GM23338 (cell line): Measurements from ENCODE around the gene CCT6B.
"Not testable (repeated sequence)": the region's sequence is repeated elsewhere in the genome, so short reads cannot be mapped to it uniquely, and the experiment has no call there.

ENCODE experiments used
- CTCF ChIP-seq, 2 experiments: fragments of 200-600 bp in 1 of 2; sonication (generic) in 1 of 2; conservative IDR thresholded peaks; 2 replicates each; pipeline versions ENCODE4 v1.5.1 to v1.6.1; 2016 to 2017; ENCODE audit warnings: antibody characterized with exemption in 2 of 2, low read depth in 2 of 2, mild to moderate bottlenecking in 2 of 2, moderate library complexity in 1 of 2
- EZH2phosphoT487 ChIP-seq: fragments of 200-600 bp; sonication (generic); IDR thresholded peaks from one replicate; pipeline ENCODE4 v1.8.1; 2018; ENCODE audit warnings: antibody characterized with exemption; ENCODE audit not compliant: unreplicated experiment
- POLR2AphosphoS5 ChIP-seq: IDR thresholded peaks from 2 replicates; pipeline ENCODE4 v1.6.1; 2016; ENCODE audit warnings: antibody characterized with exemption, low read depth
- REST ChIP-seq: IDR thresholded peaks from one replicate; pipeline ENCODE4 v1.6.1; 2018; ENCODE audit warnings: antibody characterized with exemption; ENCODE audit not compliant: unreplicated experiment

- not testable (repeated sequence) for TF ChIP-seq REST; CTCF (conservative IDR thresholded peaks at IDR 0.05; ENCODE audit: low read depth in 2 of 2); EZH2phosphoT487; POLR2AphosphoS5
Measured at GRCh38 chr17:34950780-34951179, 10.5 kb downstream of the CCT6B start.
